ENCODE measurements around the gene MYEOV. TPM values are rescaled to one million over a fixed set of nuclear protein-coding genes. Genes with fewer than 3 reads are reported as not detected.

Gene MYEOV
- total RNA-seq, 1 donor from 2014 or later, result not detected

- Histone ChIP-seq H3K4me1 (no peaks in the 10 kb centered on the region), H3K36me3 (no peaks in the 10 kb centered on the region), H3K27me3 (ENCODE audit: low read depth) (no peaks in the 10 kb centered on the region), H3K9me3 (replicated peaks) (peaks cover 8% of the 10 kb centered on the region), H3K27ac (replicated peaks) (no peak overlapping the region), H3K4me3 (no peak overlapping the region)
- DNase-seq, result no peak
- TF ChIP-seq CTCF (IDR thresholded peaks at IDR 0.05; ENCODE audit: borderline replicate concordance), result no peak
- intact Hi-C loops (cut with micrococcal nuclease), result no loop called here
Observed at GRCh38 chr11:69283446-69283845, 10.5 kb upstream of the MYEOV start.

- TF ChIP-seq CTCF (IDR thresholded peaks at IDR 0.05; ENCODE audit: borderline replicate concordance), result no peak
- no peak overlapping the region for H3K4me3 ChIP-seq
- DNase-seq, result no peak
- no peak overlapping the region for H3K27ac ChIP-seq (replicated peaks)
- no peaks in the 10 kb centered on the region for H3K4me1 ChIP-seq
- H3K27me3 ChIP-seq (ENCODE audit: low read depth), result no peaks in the 10 kb centered on the region
- peaks cover 8% of the 10 kb centered on the region for H3K9me3 ChIP-seq (replicated peaks)
- H3K36me3 ChIP-seq, result no peaks in the 10 kb centered on the region
- intact Hi-C loops (cut with micrococcal nuclease), result no loop called here
Observed at GRCh38 chr11:69284081-69284511, 9.9 kb upstream of the MYEOV start.

GRCh38 chr11:69285091-69285490 is 8.9 kb upstream of the MYEOV start:
- no peak for TF ChIP-seq CTCF (IDR thresholded peaks at IDR 0.05; ENCODE audit: borderline replicate concordance)
- Histone ChIP-seq H3K4me1 (no peaks in the 10 kb centered on the region), H3K9me3 (replicated peaks) (peaks cover 8% of the 10 kb centered on the region), H3K27me3 (ENCODE audit: low read depth) (no peaks in the 10 kb centered on the region), H3K27ac (replicated peaks) (no peak overlapping the region), H3K4me3 (no peak overlapping the region), H3K36me3 (no peaks in the 10 kb centered on the region)
- no peak for DNase-seq
- intact Hi-C loops (cut with micrococcal nuclease), result no loop called here

GRCh38 chr11:69285766-69286165 is 8.2 kb upstream of the MYEOV start:
- Histone ChIP-seq H3K27ac (replicated peaks) (no peak overlapping the region), H3K36me3 (no peaks in the 10 kb centered on the region), H3K9me3 (replicated peaks) (peaks cover 8% of the 10 kb centered on the region), H3K4me1 (no peaks in the 10 kb centered on the region), H3K4me3 (no peak overlapping the region), H3K27me3 (ENCODE audit: low read depth) (no peaks in the 10 kb centered on the region)
- no peak for TF ChIP-seq CTCF (IDR thresholded peaks at IDR 0.05; ENCODE audit: borderline replicate concordance)
- no peak for DNase-seq
- intact Hi-C loops (cut with micrococcal nuclease), result no loop called here

- H3K9me3 ChIP-seq (replicated peaks), result peaks cover 8% of the 10 kb centered on the region
- intact Hi-C loops (cut with micrococcal nuclease), result no loop called here
- no peaks in the 10 kb centered on the region for H3K4me1 ChIP-seq
- H3K27me3 ChIP-seq (ENCODE audit: low read depth), result no peaks in the 10 kb centered on the region
- no peak overlapping the region for H3K27ac ChIP-seq (replicated peaks)
- no peak for TF ChIP-seq CTCF (IDR thresholded peaks at IDR 0.05; ENCODE audit: borderline replicate concordance)
- no peak for DNase-seq
- H3K4me3 ChIP-seq, result no peak overlapping the region
- H3K36me3 ChIP-seq, result no peaks in the 10 kb centered on the region
Observed at GRCh38 chr11:69286374-69287371, 7.3 kb upstream of the MYEOV start.

All from left ventricle myocardium inferior (tissue), 1 donor.